GM21515 (cell line): Measurements from ENCODE around the gene PALM2AKAP2.

Experiments used
- ATAC-seq: cut with Tn5 transposase; IDR thresholded peaks from one replicate; pipeline ENCODE4 v1.9.1; 2021; ENCODE audit not compliant: unreplicated experiment

Gene PALM2AKAP2

DNA sequence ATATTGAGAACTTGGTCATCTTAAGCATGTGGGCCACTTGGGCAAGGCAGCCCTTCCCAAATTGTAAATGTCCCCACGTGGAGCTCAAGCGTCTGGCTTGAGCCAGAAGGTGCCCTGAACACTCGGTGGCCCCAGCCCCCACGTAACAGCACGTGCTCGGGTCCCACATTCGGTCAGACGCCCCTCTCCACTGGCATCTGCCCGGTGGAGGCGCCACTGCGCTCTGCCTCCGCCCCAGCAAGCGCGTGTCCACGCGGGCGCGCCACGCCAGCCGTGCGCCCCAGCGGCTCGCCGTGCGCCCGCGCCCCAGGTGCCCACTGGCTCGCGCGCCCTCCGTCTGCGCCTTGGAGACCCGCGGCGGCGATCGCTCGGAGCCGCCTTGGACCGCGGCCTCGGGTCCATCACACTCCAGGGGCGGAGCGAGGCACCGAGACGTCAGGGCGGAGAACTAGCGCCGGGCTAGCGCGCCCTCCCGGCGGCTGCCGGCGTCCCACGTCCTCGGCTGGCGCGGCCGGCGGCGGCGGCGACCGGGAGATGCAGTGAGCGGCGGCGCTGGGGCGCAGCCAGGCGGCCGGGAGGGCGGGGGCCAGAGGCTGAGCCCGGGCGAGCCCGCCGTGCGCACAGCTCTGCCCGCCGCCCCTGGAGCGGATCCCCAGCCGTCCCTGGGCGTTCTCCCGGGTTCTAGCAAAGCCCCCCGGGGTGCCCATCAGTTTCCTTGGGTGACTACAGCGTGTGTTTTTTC lies at the start of gene PALM2AKAP2:
TSS of gene PALM2AKAP2 (plus strand) at position 488 of the 742 bp plus-strand sequence. CDS start 291 bp downstream, outside the sequence.
- no peak for ATAC-seq

DNA sequence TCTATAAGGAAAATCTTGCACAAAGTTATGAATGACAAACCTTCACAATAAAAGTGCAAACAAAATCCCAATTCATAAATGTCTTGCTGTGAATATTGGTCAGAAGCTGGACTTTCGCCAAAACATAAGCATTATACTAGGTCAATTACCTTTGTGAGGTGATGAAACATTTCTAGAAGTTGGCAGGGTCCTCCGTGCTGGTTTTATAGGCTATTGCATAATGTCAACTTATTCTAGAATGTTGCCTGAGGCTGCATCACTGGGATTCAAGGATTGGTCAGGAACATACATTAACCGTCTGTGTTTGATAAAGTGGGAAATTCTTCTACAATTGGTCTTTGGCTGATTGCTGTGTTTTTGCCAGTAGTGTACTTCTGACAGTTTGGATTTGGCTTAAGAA lies 49.8 kb upstream of the PALM2AKAP2 start:
- no peak for ATAC-seq

DNA sequence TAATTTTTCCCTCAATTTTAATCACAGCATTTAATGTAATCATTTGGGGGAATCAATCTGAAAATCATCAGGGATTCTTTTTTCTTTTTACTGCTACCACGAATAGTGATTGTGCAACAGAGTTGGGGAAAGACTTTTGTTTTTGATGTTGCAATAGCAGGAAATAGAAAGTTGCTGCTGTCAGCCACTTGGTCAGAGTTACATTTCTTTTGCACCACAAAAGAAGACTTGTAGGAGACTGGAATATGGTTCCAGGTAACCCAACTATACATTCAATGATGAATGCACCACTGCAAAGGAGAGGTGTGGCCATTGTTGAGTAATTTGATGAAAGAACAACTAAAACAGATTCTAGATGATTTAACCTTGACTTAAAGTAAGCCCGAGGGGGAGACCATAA lies 46.3 kb upstream of the PALM2AKAP2 start:
- ATAC-seq = no peak

DNA sequence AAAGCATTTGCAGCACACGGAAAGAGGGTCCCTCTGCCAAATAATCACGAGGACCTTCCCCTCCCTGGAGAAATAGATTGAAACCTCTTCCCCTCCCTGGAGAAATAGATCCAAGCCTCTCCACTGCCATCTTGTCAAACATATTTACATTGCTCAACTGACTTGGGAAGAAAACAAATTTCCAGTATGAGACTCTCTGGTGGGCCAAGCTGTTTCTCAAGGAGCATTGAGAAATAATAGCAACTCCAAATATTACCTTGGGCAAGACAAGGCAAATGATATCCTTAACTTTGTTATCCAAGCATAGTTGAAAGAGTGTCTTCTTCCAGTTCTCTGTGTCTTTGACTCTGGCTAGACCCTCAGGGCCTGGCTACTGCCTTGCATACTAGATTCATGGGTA lies 45.2 kb upstream of the PALM2AKAP2 start:
- ATAC-seq = no peak

DNA sequence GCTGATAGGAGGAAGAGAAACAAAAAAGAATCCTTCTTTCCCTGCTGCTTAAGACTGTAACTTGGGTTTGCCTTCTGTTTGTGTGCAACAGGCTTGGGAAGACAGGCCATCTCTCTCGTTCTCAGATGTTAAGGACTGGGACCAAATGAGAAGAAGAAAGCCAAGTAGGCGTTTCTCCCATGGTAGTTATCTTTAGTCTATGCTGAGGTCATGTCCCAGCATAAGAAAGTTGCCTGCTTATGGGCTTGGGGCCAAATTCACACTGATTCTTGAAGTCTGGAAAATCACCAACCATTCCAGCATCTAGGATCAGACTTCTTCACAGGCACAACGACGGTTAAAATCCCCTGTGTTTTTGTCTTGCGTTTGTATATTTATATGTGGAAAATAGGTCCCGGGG lies 44.2 kb upstream of the PALM2AKAP2 start:
- ATAC-seq = no peak

DNA sequence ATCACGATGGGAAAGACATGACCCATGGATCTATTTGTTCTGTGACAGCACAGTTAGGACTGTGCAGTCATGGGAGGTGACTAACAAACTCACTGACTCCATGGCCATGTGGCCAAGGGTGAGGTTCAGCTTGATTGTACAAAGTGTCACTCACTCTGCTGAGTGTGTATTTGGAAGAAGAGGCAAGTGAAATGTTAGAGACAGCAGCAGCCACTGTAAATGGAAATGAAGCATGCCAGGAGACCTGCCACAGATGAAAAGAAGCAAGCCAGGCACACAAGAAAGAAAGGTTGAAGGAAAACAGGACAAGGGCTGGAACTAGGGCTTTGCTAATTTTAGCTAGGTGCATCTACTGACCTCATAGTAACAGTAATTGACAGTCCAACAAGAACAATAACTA lies 42.7 kb upstream of the PALM2AKAP2 start:
- ATAC-seq = no peak

DNA sequence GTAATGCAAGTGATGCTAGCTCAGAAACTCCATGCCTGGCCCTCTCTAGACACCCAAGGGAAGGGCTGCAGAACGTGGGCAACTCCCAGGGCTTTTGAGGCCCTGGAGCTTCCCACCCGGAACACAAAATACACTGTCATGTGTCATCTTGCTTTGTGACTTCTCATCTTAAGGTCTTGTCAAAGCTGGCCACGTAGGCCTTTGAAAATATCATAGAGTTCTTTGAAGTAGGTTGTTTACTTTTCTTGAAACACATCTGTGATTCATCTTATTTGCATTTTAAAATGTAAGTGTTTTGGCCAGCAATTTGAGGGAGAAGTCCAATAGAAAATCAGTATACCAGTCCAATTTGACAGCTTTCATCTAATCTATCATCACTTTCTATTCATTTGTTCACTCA lies 40.2 kb upstream of the PALM2AKAP2 start:
- no peak for ATAC-seq

DNA sequence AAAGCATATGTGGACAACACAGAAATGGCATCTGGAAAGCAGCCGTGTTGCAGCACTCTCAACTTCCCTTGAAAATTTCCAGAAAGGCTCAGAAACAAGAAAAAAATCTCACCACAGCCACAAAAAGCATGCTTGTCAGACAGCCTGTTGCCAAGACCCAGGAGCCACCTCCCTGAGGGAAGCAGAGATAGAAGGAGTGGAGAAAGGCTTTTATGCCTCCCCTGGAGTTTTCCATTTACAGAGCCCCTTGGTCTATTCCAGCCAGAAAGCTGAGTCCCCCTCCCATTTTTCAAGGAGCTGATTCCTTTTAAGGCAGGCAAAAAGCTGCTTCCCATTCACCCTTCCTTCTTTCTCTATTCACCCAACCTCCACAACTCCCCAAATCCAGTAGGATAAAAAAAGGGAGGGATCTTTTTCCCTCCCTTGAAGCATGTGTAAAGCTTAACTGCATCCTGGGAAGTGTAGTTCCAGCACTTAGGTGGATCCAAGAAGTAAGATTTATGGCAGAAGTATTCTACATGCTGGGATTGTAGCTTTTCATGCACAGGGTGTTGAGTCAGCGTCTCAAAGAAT lies 37.1 kb upstream of the PALM2AKAP2 start:
- no peak for ATAC-seq

DNA sequence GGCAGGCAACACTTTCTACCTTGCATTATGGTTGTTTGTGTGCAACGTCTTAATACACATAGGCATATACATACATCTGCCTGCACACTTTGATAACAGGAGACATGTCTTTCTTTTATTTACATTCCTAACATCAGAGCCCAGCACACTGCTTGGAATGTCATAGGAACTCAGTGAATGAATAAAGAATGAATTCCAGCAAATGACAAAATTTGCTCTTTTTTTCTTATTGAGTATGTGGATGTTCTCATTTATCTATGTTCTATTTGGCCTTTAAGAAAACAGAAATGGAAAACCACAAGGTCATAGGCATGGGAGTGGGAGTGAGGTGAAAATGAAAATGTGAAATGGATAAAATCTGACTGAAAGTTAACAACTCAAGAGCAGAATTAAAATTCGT lies 36.3 kb upstream of the PALM2AKAP2 start:
- ATAC-seq = no peak

DNA sequence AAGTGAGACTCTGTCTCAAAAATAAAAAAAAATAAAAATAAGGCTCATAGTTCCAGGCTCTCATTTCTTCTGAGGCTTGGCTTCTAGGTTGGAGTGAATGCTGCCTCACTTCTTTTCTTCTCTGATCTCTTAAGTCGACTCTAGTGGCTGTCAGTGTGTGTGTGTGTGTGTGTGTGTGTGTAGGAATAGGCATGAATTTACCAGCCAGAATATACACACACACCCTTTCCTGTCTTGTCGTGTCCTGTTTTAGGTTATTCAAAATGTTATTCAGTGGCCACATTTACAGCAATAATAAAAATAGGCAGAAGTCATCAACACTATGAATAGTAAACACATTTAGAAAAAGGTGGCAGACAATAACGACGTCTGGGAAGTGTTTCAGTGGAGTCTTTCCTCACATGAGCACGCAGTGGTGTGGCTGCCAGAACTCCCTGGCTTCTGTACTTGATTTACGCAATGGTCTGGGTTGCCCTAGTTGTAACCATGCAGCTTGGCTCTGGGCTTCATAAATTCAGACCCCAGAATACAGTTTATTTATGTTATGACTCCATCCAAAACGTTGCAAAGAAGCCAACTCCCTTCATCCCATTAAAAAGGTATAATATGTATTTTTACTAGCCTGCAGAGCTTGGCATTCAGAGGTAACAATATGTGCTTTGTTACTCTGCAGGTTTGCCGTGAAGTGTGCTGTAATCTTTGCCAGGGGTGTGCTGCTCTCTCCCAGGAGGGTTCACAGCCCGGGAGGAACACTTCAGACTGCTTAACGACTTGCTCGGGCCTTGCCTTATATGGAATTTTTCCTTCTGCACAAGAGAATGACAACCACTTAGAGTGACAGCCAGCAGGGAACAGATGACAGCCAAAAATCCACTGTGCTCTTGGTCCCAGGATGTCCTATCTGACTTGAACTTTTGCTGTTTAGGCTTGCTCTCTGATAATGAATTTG lies 34.4 kb upstream of the PALM2AKAP2 start:
- ATAC-seq = no peak

DNA sequence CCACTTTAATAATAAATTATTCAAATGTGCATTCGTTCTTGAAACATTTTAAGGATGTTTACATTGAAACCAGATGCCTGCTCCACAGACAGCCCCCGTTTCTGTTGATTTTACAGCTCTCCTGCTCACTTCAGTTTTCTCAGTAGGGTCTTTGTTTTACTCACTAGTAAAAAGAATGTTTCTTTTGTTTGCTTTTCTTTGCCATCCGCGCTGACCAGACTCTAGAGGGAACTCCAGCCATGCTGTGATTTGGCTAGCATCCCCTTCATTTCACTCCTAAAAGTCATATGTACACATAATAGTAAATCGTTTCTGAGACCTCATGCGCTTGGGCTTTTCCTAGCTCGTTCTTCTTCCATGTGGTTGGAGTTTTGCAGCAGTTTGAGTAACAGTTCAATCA lies 28.7 kb upstream of the PALM2AKAP2 start:
- no peak for ATAC-seq

DNA sequence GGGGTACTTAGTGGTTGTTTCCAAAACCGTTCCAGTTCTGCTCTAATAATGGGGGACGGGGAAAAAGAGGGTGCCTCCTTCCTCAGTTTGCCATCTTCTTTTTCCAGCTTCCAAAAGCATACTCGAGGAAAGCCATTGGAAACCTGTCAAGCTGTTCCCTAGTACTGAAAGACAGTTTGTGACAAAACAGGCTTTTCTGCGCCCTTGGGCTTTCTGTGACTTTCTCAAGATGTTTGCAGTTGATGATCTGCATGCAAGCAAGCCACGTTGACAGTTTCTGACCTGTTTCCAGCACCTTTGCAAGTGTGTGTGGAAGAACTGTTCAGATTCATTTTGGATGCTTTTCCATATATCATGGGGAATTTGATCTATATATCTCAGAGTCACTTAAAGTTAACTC lies 26.7 kb upstream of the PALM2AKAP2 start:
- no peak for ATAC-seq

DNA sequence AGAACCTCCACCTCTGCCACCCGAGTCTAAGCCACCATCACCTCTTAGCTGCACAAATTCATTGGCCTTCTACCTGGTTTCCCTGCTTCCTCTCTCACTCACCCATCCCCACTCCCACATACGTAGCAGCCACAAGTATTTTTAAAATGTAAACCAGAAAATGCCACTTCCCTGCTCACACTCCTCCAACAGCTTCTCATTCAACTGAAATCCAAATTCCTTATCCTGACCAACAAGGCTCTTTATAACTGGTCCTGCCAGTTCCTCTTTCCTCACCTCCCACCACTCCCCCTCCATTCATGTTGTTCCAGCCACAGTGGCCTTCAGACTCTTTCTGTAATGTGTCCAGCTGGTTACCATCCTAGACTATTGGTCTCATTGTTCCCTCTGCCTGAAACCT lies 25.0 kb upstream of the PALM2AKAP2 start:
- ATAC-seq = no peak

DNA sequence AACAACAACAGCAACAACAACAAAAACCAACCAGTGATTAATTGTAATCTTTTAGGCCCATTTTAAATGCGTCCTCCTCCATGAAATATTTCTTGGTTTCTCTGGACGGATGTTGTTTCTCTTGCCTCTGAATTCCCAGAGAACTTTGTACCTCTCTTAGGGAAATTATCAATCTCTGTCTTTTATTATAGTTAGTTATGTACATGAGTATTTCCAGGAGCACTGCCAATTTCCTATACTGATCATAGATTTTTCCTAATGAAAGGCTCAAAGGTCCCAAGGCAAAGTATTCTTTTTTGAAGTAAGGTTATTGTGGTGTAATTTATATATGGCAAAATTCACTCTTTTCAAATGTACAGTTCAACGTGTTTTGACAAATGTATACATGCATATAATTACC lies 20.4 kb upstream of the PALM2AKAP2 start:
- no peak for ATAC-seq

DNA sequence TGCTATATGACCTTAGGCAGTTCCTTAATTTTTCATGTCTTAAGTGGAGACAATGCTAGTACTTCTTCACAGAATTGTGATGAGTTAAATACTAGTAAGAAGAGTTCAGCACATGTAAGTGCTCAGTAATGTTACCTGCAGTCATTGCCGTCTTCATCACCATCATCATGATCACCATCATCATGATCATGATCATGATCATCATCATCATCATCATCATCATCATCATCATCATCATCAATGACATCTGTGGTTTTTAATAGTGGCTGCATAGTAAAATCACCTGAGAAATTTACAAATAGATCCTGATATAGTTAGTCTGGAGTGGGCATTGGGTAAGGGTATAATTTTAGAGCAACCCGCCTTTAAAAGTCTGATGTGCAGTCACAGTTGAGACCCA lies 14.7 kb upstream of the PALM2AKAP2 start:
- ATAC-seq = no peak

DNA sequence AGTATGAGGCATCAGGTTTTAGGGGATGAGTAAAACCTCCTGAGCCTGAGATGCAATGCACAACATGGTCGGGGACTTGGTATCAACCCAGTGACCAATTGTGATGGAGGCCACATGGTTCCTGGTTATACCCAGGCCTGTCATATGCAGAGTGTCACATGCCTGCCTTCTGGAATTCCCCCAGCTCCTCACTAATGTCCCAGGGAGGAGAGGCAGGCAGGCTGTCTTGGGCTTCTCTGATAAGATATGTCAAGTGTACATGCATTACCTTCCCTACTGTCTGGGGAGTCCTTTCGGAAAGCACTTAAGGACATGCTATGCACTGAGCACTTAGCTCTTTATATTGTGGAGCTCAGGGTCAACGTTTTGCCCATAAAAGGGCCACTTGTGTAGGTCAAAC lies 14.2 kb upstream of the PALM2AKAP2 start:
- no peak for ATAC-seq

DNA sequence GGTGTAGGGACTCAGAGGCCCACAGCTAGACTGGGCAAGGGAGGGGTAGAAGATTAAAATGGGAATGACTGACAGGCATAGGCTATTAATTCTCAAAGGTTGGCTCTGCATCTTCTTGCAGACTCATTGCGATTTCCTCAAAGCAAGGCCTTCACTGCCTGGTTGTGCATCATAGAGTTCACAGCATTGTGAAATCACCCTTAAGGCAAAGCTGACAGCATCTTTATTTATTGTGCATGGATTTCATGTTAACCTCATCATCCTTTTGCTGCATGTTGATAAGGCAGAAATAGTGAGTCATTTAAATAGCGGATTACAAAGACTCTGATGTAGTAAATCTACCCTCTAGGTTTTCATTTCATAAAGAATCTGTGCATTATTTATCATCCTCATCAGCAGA lies 13.6 kb upstream of the PALM2AKAP2 start:
- no peak for ATAC-seq

DNA sequence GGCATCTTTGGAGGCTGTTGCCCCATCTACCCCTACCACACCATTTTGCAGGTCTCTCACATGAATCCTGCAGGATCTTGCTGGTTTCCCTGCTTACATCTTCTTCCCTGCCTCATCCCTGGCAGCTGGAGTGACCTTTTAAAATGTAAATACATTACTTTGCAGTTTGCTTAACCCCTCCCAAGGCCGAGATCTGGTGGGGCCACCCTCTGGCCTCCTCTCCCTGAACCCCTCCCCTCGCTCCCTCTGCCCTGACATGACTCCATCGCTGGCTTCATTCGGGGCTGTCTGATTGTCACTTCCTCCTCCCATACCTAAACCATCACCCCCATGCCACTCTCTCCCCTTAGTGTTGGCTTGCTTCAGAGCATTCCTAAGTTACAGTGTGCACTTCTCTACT lies 12.6 kb upstream of the PALM2AKAP2 start:
- no peak for ATAC-seq

DNA sequence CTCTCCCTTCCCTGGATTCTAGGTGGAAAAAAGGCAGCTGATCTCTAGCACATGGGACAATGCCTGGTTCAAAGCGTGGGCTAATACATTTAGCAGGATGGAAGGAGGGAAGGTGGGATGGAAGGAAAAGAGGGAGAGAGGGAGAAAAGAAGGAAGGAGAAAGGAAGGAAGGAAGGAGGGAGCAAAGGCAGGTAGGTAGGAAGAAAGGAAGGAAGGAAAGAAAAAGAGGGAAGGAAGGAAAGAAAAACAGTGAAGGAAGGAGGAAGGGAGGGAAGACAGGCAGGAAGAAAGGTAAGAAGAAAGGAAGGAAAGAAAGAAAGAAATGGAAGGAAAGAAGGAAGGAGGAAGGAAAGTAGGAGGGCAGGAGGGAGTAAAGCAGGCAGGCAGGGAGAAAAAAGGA lies 12.2 kb upstream of the PALM2AKAP2 start:
- no peak for ATAC-seq

DNA sequence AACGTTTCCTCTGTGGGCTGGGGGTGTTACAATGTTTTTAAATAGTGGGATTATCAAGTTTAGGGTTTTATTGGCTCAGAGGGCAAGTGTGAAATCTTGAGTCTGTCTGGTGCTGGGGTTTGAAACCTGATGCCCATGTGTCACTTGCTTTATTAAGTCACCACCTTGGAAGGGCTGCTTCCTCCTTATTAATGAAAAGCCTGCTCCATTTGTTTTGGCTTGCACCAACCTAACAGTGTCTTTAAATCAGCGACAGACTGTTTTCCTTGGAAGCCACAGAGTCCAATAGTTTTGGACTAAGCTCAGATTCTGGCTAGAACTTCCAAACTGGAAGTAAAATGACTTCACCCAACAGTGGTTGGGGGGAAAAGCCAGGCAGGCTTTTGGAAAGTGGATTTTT lies 10.7 kb upstream of the PALM2AKAP2 start:
- ATAC-seq = no peak

DNA sequence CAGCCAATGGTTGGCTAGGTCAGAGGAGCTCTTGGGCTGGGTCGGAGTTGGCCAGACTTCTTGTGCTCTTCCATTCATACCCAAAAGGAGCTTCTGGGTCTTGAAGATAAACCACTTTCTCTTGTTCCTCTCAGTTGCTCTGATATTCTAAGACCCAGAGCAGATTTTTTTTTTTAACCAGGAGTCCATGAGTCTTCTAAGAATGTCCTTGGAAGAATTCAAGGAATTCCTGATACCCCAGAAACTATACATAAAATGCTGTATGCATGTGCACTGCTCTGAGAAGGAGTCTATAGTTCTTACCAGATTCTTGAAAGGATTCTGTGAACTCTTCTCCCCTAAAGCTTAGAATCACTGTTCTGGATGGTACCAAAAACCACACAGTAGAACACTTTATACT lies 9.9 kb upstream of the PALM2AKAP2 start:
- ATAC-seq = no peak

DNA sequence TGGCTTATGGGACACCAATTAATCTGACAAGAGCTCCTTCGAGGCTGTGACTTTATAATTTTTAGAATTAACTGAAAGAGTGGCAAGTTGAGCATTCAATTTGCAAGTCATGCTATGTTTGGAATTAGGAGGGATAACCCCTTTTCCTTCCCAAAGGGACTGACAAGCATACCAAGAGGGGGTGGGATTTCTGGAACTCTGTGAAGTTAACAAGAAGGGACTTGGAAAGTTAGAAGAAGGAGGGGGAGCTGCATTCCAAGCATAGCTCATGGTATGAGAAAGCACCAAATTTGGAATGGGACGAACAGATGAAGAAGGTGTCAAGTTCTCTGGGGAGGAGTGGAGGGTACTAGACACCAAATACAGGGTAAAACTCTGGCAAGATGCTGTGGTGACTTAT lies 8.9 kb upstream of the PALM2AKAP2 start:
- ATAC-seq = no peak
